ENCODE data around the gene DLG2. TPM values are rescaled to one million over a fixed set of nuclear protein-coding genes. Genes with fewer than 3 reads are reported as not detected.

The DLG2 gene
- total RNA-seq, 1 donor from 2014 or later: 0.51 TPM

DNA sequence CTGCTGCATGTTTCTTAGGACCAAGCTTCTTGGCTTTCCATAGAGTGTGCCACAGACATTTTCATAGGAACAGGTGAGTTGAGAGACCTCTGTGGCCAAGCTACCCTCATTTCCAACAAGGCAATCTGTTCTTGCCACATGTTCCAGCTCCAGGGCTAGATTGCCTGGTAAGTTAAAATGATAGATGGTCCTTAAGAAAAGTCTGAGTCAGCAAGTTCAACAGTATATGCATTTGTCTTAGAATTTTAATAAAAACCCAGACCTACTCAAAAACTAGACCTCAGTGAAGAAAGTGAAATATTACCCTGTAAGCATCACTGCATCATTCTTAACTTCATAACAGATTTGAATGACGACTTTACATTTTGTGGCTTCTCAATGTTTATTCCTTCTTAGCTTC is 1123.6 kb downstream of the DLG2 start:
- no peak for DNase-seq (ENCODE audit: low read depth in 2 of 2)

DNA sequence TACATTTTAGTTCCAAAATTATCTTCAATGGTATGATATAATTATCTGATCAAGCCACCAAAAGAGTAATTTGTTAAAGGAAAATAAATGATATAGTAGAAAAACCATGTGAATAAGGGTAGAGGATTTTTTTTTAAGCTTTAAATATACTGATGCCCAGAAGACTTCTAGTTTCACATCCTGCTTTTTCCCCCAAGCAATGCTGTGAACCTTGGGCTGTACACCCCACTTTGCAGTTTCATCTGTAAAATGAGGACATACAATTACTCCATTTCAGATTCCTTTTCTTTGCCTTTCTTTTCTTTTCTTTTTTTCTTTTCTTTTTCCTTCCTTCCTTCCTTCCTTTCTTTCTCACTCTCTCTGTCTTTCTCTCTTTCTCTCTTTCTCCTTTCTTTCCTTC is 1125.4 kb downstream of the DLG2 start:
- no peak for DNase-seq (ENCODE audit: low read depth in 2 of 2)

DNA sequence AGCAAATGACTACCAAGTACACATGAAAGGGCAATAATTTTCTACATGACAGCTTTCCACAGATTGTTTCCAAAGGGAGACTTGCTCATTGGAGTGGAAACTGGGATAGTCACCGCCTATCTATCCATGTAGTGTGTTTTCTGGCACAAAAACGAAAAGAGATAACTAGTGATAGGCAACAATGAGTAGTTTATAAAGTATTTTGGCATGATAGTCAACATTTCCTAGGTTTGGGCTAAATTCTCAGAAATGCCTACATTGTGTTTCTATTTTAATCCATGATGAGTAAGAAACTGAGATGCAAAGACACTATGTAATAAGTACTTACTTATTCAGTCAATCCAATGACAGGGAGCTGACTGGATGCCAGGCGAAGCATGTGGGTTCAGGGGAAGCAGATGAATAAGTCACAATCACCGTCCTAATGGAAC is 1129.1 kb downstream of the DLG2 start:
- DNase-seq (ENCODE audit: low read depth in 2 of 2): no peak

DNA sequence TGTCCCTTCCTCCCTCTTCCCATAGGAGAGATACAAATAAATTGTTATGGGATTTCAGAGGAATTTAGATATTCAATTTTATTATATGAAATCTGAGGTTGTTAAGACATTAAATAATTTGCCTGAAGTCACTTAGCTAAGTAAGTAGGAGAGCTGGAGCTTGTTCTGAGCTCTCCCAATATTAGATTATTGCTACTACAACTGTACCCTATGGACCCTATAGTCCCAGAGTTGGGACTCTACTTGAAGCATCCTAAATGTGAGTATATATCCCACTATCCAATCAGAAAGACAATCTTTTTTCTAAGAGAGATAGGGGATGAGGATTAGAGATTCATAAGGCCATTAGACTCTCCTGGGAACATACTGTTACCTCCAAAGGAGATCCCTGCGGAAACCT is 1130.0 kb downstream of the DLG2 start:
- no peak for DNase-seq (ENCODE audit: low read depth in 2 of 2)

DNA sequence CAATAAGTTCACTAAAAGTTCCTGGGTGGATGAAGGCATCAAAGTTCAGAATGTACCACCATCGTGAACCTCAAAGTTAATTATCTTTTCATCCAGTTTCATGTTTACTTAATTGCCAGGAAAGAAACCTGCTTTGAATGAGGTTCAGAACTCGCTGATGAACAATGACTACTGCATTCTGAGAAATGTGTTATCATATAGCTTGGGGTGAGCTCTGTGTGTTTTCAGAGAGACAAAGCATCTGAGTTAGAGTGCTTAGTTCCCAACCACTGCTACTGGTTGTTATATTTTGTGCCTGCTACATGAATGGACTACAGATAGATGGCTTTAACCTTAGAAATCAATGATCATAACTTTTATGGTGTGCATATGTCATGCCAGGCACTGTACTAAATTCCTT is 1131.0 kb downstream of the DLG2 start:
- no peak for DNase-seq (ENCODE audit: low read depth in 2 of 2)

DNA sequence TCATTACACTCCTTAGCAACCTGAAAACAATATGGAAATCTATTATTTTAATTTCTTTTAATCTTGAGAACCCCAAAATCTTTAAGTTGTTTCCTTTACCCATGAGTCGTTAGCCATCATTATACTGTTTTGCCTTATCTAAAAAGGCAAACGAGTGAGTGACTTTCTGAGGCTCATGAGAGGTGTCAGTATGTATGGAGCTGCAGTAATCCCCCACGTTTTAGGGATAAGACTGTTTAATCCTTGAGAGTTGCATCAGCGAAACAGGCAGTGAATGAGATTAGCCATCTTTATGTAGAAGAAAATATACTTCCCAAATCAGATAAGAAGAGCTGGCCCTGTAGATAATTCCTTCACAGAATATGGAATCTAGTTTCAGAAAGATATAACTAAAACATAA is 1147.0 kb downstream of the DLG2 start:
- DNase-seq (ENCODE audit: low read depth in 2 of 2): no peak

DNA sequence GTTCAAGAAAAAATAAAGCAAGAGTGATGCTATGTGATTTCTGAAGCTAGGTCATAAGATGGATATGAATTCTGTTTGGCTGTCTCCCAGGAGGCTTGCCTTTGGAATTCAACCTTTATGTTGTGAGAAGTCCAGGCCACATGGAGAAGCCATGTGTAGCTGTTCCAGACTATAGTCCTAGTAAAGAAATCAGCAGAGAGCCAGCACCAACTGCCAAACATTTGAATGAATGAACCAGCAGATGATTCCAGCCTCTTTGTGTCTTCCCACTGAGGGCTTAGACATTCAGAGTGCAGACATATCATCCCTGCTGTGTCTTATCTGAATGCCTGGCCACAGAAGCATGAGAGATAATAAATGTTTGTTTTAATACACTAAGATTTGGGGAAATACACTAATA is 1150.6 kb downstream of the DLG2 start:
- DNase-seq (ENCODE audit: low read depth in 2 of 2): no peak

DNA sequence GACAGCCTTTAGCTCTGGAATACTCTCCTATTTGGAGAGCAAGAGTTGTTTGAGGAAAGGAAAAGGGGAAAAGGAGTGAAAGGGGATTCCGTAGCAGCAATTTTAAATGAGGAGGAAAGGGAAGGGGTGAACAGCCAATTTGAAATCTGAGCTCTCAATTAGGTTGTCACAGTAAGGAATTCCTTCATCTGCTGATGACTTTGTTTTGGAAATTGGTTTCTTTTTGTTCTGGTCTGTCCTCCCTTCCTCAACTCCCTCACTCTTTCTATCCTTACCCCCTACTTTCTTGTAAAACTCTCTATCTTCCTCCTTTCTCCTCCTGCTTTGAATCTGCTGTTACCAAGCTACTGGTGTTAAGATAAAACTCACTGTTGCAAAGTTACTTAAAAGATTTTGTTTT is 1155.6 kb downstream of the DLG2 start:
- no peak for DNase-seq (ENCODE audit: low read depth in 2 of 2)

DNA sequence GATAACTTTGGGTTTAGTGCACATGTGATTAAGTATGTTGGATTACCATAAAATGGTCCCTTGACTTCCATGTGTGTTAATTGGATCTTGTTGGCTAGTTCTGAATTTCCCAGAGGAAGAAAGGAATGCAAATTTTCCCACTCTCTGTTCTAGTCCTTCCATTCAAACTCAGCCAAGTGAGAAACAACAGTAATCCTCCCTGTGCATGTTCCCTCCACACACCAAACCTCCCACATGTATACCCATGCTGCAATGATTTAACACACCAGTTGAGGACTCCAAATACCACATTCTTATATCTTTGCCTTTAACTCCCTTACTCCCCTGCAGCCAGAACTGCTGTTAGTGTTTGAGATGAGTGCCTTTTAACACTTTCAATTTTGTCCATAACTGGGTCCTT is 1158.9 kb downstream of the DLG2 start:
- no peak for DNase-seq (ENCODE audit: low read depth in 2 of 2)

DNA sequence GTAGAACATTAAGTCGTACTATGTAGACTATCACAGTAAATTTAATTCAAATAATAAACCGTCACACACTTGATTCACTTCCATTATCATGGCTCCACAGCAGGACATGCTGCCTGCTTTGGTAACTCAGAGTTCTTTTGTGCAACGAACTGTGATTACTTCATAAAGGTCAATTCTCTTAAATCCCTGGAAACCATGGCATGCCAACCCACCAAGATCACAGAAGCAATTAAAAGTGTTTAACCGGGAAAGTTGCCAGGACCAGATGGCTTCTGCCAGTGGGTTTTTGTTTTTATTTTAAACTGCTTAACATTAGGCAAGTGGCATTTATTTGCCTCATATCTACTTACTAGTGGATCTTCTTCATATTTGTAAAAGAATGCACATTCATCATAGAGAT is 1162.1 kb downstream of the DLG2 start:
- DNase-seq (ENCODE audit: low read depth in 2 of 2): no peak

DNA sequence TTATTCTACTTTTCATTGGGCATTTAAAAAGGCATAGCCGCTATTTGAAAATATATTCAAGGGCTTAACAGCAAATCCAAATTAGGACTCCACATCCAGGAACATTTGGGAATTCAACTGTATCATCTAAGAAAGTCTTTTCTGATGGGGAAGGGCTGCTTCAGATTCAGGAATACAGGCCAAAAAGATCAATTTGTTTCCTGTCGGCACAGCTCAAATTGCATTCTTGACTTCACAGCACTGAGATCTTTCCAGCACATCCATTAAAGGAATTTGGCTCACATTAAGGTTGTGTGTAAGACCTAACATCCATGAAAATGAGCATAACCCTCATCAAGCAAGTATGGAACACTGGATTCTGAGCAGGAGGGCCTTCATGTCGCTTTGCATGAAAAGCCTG is 1171.5 kb downstream of the DLG2 start:
- DNase-seq (ENCODE audit: low read depth in 2 of 2): no peak

DNA sequence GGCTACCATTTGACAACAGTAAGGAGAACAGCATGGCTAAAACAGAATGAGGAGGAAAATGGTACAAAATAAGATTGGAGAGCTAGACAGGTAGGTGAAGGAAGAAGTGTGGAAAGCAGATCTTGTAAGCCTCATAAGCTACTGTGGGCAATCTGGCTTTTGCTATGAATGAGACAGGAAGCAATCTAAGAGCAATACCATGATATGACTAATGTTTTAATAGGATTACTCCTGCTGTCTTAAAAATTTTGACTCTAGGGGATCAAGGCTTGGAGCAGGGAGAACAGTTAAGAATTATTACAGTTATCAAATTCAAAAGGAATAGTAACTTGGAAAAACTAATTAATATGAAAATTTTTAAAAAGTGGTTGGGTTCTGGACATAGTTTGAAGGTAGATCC is 1174.9 kb downstream of the DLG2 start:
- no peak for DNase-seq (ENCODE audit: low read depth in 2 of 2)

DNA sequence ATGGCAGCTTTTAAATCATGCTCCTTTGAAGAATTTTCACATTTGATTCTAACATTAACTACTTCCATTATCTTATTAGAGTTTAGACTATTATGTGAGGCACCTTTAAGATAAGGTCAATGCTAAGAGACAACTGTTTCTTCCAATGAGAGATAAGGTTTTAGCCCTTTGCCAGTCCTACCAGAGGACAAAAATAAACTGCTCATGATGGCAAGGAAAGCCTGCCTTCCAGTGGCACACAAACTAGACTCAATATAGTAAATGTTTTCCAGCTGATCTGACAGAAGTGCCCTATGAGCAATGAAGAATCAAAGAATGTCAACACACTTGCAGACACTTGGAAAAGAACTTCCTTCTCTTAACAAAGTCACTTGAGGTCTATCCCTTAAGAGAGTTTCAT is 1188.6 kb downstream of the DLG2 start:
- DNase-seq (ENCODE audit: low read depth in 2 of 2): no peak

DNA sequence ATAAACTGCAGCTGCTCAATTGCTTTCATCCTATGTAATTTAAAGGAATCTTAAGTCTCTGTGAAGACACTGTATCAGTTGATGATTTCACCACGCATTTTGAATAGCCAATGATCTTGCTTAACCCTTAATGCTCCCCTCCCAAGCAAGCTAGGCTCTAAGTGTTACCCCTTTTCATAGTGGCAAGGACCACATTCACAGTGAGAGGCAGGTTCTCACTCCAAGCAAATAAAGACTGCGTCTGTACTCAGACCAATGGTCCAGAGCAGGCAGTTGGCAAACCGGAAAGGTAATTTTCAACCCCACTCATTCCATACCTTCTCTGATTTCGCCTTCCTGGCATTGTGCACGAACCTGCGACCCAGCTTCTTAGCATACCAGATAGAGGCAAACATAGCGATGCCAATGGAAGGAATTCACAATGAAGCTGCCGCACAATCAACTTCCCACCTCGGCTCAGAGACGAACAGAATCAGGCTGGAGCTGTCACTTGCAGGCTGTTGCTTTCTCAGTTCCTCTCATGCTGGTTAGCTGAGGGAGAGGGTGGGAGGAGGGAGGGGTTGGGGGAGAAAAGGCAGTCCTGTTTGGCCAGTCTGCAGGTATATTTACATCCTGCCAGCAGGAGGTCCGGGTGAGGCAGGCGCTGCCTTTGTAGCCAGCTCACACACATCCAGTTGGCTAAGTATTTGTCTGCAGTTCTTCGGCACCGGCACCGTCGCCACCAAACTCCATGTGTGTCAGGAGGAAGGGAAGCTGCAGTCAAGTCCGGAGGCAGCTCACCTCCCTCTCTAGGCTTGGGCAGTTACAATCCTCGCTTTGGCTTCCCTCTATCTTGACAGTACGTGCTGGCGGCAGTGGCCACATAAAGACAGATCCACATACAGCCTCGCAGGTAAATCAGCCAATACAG is 1189.8 kb downstream of the DLG2 start:
- DNase-seq (ENCODE audit: low read depth in 2 of 2): no peak

DNA sequence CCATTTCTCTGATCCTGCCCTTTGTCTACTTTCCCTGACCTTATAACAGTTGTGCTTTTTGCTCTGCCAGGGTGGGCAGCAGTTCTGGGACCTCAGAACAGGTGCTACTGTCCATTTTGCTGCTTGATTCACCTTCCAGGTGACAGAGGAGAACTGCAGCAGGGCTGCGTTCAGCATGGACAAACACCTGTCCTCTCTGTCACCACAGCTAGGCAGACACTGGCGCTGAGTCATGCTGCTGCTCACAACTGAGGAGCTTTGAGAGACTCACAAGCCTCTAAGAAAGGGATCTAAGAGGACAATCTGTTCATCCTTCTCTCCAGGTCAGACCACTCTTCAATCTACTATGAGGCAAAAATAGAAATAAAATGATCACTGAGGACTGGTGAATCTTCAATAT is 1196.5 kb downstream of the DLG2 start:
- DNase-seq (ENCODE audit: low read depth in 2 of 2): no peak

DNA sequence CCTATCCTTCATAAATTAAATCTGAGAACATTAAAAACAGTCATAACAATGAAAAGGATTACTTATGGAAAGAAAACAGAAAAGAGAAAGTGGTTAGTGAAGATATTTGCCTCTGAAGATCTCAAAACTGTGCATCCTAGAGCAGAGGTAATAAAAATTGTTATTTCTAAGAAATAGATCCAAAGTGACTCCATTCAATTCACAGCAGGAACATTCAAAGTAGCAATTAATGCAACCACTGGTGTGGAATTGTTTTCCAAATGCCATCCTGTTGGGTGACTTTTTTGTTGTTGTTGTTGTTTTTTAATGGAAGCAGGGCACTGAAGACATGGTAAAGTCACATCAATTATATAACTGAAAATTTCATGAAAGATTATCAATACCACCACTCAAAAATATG is 1201.5 kb downstream of the DLG2 start:
- no peak for DNase-seq (ENCODE audit: low read depth in 2 of 2)

DNA sequence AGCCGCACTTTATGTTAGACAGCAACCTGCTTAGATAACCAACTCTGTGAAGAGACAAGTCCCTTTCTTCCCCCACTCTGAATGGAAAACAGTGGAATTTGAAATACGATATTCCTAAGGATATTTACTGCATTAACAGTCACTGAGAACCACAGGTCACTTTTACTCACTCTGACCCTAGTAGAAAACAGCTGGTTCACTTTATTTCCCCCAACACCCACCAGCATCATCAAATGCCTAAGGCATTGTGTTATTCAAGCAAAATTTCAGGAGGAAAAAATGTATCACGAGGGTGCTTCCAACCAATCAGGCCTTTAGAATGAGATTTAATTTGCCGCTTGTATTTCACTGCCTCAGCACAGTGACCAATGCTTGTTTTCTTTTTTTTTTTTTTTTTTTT is 1206.9 kb downstream of the DLG2 start:
- DNase-seq (ENCODE audit: low read depth in 2 of 2): no peak

DNA sequence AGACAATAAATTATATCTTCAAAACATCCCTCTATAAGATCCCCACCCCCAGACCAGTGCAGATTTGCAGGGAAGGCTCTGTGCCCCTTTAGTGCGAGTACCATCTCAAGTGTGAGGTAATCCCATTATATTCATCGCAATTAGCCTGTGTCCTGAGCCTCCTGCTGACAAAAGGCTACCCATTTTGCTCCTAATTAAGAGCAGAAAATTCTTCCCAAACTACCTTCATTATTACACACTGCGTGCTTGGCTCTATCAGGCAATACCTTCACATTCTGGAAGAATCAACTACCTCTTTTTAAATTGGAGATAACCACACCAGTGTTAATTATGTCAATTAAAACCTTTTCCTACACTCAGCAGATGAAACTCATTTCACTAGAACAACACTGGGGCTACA is 1207.5 kb downstream of the DLG2 start:
- no peak for DNase-seq (ENCODE audit: low read depth in 2 of 2)

DNA sequence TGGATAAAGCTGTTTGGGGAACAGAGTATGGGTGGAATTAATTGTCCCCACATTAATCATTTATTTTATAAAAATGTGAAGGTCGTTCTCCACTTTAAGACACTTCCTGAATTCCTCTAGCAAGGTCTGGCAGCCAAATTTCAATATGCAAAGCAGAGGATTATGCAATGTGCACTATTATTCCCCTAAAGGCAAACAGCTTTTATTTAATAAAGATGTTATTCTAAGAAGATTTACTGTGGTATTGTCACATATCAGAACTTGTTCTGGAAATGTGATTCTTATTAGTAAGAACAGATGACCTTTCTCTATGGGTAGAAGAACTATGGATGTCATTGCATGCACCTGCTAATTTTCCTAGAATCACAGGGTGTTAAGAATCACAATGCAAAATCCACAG is 1212.2 kb downstream of the DLG2 start:
- no peak for DNase-seq (ENCODE audit: low read depth in 2 of 2)

DNA sequence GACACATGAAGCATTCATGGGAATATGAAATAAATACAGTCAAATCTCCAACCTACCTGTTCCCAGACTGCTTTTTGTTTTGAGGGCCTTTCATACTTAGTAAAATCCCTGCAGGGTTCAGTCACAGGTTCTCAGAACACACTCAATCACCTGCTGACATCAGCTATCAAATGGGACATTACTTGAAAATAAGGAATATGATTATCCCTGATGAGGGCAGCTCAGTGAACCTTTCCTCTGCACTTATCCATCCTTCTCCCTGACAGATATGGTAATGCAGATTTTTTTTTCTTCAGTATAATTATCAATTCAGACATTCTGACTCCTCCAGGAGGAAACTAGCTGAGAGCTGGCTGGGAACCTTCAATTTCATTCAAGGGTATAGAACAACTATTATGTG is 1213.6 kb downstream of the DLG2 start:
- no peak for DNase-seq (ENCODE audit: low read depth in 2 of 2)

DNA sequence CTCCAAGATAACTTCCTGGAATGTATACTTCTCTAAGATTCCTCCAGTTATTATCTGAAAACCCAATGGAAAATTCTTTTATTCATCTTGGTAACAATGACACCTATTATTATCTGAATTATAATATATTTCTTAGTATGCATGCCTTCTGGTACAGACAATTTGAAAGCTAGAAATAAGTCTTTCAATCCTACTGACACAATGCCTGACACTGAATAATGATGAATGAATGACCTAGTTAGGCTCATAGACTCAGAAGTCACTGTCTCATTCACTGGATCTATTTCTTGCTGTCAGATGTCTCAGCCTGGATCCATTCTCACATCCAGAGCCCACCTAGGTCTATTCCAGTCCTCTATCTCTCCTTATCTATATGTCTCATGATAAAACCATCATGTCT is 1214.3 kb downstream of the DLG2 start:
- DNase-seq (ENCODE audit: low read depth in 2 of 2): no peak

DNA sequence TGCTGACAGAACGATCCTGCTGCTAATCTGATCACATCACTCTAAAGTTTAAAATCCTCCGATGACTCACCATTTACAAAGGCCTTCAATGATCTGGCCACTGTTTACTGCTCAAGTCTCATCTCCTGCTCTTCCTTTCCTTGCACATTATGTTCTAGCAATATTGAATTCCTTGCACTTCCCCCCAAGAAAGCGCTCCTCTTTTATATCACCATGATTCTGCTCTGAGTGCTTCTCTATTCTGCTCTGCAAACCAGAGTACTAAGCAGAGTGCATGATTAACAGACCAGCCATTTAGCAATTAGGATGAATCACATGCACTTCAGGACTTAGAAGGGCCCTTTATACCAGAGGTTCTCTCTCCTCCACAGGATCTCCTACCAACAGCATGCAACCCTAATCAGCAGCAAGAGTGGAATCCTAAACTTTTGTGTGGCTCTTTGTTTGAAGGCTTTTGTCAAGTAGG is 1218.2 kb downstream of the DLG2 start:
- DNase-seq (ENCODE audit: low read depth in 2 of 2): no peak

DNA sequence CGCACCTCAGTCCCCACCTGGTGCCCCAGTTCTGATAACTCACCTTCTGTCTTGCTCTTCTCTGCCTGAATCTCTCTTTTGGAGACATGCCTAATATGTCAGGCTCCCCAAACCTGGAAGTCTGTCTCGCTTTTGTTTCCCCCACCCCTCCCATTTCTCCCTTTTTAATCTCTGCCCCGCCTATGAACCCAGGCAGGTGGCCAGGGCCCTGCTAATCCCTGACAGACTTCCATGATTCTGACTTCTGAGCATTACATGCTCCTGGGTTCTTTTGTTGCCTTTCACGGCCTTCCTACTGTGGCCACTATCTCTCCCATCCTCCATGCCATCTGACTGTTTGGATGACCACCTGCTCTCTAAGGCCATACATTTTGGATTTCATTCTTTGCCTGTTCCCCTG is 1220.1 kb downstream of the DLG2 start:
- no peak for DNase-seq (ENCODE audit: low read depth in 2 of 2)

Data from dermis microvascular lymphatic vessel endothelial cell (primary cell).